GM21717 (cell line): ENCODE results near the gene TRIB2.

Experiments
- ATAC-seq: cut with Tn5 transposase; IDR thresholded peaks from one replicate; pipeline ENCODE4 v1.9.1; 2021; ENCODE audit warnings: mild to moderate bottlenecking, moderate library complexity; ENCODE audit not compliant: unreplicated experiment

TRIB2 gene

DNA sequence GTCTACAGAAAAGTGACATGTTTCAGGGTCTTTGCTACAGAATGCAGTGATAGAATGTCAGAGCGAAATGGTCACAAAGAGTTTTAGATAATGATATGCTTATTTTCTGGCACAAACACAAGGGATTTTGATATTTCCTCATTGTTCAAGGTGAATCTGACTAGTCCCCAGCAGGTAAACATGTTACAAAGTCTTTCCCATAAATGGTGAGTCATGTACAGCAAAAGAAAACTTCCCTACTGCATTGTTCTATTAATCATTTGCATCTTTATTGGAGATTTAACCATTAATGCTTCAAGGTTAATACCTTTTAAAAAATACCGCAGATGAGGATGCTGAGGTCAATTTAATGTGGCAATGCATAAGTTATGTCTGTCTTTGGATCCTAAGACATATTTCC is 19.1 kb upstream of the TRIB2 start:
- no peak for ATAC-seq

DNA sequence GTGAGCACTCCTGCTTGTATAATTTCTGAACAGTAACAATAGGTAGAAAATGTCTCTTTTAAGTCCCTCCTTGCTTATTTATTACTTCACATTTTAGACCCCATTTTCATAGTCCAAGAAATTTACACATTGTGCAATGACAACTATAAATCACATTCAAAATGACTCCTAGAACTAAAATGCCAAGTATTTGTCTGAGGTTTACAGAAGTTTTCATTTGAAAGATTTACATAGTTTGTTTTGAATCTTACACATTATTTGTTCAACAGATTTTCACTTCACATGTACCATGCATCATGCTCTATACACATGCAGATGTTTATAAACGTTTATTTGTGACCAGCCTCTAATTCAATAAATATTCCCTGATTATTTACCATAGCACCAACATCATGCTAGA is 15.7 kb upstream of the TRIB2 start:
- no peak for ATAC-seq

DNA sequence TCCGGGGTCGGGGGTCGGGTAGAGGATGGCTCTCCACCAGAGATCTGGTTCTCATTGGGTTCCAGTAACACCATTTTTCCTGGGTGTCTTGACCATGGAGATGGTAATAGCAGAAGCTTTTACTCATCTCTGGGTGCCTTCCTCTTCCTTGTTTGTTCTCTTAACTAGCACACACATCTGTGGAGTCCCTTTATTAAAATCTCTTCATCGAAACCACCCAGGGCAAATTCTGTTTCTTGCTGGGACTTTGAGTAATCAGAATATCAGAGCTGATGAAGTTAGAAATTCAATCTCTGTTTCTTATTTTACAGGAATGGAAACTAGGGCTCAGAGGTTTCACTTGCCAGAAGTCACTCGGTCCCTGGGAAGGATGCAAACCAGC is 15.0 kb upstream of the TRIB2 start:
- no peak for ATAC-seq

DNA sequence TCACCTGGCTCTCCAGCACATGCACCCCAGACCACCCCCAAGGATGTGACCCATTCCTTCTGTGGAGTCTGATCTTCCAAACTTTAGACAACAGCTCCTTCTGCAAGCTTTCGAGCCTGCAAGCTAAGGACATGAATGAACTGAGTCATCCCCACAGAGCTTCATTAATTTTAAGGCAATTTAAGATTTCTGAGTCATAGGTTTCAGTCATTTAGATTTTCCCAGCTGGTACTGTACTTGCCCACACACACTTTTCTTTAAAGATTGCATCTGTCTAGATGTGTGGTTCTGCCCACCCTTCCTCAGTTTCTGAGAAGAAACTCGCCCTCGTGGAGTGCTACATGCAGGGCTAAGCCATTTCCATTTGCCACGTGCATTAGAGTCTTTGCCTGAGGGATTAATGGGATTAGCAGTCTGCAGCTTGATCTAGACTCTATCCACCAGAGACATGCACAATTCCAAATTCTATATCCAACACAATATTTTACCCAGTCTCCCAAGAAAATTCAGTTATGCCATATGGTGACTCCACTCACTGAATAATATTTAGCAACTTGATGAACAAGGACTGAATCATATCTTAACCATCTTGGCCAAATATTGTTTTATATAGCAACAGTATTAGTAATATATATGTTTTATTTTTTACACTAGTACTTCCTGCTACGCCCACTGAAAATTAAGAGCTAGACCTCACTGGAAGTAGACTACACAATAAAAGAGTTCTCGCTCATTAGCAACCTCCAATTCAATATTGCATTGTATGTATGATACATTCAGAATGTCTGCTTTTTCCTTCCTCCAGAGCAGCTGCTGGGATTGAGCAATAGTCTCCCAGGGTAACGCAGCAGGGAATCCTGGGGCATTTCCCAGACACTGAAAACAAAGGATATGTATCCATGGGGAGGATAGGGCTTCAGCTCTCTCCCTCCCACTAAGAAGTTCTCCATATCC is 14.3 kb upstream of the TRIB2 start:
- no peak for ATAC-seq

DNA sequence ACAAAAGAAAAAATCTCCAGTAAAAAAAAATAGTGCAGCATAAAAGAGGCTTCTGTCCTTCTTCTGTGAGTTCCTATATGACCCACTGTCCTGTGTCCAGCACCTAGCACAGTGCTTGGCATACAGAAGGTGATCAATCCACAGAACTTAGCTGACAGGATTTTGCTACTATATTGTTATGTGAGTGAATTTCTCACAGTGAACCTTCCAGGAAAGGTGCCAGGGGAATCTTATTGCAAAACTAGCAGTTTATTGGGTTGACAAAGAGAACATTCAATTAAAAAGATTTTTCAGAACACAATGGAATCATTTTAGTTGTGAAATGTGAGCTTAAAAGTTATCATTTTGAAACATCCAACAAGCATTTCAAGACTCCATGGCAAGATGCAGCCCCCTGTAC is 12.4 kb upstream of the TRIB2 start:
- no peak for ATAC-seq

DNA sequence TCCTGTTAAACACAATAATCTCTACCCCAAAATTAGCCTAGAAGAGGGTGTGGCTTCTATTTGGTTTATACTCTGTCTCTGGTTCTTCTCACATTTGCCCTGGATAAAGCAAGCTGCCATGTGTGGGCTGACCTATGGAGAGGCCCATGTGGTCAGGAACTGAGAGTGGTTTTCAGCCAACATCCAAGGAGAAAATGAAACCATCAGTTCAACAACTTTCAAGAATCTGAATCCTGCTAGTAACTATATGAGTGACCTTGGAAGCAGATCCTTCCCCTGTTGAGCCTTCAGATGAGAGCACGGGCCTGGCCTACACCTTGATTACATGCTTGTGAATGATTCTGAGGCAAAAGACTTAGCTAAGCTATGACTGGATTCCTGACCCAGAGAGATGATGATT is 11.5 kb upstream of the TRIB2 start:
- ATAC-seq: no peak

DNA sequence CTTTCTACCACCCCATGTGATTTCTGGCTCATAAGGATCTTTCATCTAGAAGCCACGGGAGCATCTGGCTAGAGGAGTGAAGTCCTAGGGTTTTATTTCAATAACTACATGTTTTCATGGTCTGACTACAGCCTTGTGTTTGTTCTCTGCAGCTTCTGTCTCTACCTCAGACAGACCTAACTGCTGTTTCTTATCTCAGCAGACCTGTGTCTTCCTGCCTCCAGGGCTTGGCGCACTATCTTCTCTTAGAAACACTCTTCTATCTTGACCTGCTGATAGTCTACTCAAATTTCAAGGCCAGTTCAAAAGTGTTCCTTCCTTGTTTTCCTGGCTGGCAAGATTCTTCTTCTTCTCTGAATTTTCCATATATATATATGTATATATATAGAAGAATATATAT is 11.0 kb upstream of the TRIB2 start:
- no peak for ATAC-seq

DNA sequence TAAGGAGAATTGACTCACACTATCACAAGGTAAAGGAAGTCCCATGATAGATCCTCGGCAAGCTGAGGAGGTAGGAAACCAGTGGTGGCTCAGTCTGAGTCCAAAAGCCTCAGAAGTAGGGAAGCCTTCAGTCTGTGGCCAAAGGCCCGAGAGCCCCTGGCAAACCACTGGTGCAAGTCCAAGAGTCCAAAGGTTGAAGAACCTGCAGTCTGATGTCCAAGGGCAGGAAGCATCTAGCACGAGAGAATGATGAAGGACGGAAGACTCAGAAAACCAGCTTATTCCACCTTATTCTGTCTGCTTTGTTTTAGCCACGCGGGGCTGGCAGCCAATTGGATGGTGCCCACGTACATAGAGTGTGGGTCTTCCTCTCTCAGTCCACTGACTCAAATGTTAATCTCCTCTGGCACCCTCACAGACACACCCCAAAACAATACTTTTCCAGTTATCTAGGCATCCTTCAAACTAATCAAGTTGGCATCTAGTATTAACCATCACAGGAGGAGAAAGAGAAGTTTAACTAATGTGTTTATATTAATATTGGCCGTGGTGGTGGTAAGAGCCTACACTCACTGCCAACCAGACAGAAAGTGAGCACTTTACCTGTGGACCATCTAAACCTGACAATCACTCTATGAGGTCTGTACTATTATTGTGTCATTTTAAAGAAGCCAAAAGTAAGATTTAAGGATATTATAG is 8.1 kb upstream of the TRIB2 start:
- no peak for ATAC-seq

DNA sequence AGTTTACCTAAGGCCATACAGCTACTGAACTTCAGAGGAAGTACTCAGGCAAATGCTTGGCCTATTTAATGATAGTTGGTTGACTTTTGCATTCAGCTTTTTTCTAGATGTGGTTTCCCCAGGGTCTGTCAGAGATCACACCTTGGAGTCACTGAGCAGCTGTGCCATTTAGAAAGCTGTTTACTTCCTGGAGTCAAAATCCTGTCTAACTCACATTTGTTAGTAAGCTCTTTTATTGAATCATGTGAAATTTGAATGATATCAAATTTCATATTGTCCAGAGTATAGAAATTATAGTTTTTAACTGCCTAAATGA is 7.6 kb upstream of the TRIB2 start:
- ATAC-seq: no peak

DNA sequence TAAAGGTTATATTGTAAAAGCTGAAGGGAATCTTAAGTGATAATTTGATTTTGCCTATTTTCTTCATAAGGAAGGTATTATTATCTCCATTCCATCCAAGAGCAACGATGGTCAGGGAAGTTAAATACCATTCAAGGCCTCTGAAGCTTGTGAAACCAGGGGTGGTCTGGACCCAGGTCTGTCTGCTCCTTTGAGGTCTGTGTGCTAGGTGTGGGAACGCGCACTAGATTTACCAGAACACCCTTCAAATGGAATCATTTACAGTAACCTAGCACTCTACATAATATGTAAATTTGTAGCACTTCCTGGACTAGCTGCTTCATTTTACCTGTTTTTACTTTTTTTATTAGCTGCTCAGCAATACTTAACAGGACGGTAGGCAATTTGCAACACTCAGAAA is 6.4 kb upstream of the TRIB2 start:
- no peak for ATAC-seq

DNA sequence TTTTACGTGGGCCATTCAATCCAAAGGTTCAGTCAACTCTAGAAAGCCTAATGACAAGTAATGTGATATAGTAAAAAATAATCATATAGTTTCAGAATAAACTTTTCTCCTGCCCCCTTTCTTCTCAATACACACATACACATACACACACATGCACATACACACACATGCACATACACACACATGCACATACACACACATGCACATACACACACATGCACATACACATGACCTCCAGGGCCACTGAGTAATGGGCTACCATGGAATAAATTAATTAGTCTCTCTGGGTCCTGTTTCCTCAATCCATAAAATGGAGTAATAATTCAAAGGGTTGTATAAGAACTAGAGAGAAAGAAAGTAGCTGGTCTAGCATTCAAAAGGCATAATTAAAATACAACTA is 5.4 kb upstream of the TRIB2 start:
- ATAC-seq: no peak

DNA sequence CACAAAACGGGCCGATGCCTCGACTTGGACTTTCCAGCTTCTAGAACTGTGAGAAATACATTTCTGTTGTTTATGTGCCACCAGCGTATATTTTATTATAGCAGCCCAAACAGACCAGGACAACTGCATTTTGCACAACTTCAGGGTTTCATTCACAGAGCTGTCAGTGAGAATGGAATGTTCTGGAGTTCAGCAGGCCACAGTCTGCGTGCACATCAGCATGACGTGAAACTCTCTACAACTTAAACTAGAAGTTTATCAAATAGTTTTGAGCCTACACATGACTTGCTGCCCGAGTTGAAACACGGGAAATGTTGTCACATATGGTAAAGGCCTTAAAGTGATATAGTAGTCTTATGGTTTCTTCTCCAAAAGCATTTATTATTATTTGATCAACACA is 3.9 kb upstream of the TRIB2 start:
- no peak for ATAC-seq

DNA sequence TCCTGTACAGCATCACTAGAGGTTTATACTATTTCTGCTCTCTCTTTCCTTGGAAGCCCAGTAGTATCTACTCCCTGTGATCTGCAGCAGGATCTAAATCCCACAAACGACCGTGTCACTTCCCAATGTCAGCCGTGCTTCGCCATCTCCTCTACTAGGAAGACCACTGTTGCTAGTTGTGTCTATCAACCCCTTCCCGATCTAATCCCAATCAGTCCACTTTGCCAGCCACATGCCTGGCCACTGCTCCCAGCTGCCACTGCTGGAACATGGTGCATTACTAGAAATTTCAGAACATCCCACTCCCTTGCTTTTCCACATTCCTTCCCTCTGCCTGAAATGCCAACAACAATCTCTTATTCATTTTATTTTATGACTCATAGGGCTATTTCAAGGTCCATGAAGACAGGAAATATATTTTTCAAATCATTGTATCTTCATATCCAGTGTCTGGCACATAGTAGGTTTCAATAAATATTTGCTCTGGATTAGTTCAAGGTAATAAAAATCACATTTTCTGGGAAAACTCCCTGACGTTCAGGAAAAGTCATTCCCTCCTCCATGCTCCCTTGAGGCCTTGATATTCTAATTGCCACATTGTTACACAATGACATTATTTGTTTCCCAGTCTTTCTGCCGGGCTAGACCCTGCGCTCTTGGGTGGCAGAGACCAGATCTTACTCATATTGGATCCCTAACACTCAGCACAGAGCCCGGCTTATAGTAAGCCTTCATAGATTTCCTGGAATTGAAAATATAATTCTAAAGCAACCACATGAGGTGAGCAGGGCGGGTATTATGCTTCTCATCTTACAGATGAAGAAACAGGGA is 2.1 kb upstream of the TRIB2 start:
- ATAC-seq: no peak

DNA sequence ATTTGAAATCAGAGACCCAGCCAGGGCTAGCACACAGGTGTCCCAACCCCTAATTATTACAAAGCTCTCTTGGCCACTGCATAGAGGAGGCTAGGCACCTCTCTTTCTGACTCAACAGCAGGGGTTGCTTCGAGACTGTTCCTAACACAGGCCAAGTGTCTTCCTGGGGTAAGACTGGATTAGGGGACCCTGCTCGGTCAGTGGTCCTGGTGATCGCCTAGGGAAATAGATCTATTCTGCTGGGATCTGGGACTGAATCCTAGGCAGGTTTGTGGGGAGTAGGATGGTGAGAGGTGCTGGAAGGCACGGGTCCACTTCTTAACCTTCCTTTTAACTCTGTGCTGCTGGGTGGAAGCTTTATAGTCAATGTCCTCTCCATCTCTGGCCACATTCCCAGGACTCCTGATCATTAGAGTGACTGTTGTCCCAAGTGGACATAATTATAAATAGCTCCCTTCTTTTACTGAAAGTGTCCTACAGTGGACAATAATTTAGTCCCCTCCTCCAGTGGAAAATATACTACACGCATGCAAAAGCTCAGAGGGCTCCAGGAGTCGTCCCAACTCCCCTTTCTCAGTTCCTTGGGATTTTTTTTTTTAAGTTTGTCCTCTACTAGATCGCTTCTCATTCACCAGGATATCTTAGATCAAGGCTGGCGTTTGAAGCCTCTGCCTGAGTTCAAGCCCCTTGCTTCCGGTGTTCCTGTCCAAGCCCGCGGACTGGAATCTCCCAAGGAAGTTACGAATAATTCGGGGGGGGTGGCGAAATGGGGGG is 1.3 kb upstream of the TRIB2 start:
- no peak for ATAC-seq

DNA sequence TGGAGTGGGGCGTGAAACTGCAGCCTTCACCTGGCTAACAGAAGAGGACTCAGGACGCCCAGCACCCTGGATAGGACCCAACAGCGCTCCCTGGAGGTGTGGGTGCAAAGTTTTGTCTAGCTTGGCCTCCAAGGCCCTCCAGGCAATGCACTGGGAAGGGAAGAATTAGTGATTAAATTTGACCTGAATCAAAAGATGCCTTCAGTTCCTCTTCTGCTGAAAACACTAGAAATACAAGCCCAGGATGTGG is 779 bp upstream of the TRIB2 start:
- ATAC-seq: peak; percentile 37

DNA sequence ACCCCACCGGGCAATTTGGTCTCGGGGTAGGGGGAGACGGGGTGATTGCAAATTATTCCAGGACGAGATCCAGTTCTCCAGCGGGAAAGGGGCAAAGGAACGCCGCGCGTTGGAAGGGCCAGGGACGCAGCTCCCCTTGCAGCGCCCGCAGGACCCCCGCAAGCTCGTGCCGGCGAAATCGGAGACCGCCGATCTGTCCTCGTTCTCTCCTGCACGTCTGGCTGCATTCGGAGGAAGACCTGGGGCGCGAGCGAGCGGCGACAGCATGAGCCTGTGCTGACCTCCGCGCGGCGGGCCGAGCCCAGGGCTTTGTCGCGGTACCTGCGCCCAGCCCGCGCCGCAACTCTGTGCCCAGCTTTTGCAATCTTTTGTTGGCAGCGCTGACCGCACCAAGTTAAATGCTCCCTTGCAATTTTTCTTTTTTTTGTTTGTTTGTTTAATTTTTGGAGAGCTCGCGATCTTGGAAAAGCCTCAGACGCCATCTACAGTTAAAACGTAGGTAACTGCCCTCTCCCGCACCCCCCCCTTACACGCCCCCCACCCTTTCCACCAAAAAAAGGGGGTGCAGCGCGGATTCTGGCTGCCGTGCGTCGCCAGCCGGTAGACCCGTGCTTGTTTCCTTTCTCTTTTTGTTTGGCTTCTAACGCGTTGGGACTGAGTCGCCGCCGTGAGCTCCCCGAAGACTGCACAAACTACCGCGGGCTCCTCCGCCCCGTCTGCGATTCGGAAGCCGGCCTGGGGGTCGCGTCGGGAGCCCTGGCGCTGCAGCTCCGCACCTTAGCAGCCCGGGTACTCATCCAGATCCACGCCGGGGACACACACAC is 667 bp downstream of the TRIB2 start:
- ATAC-seq: peak; percentile 23

DNA sequence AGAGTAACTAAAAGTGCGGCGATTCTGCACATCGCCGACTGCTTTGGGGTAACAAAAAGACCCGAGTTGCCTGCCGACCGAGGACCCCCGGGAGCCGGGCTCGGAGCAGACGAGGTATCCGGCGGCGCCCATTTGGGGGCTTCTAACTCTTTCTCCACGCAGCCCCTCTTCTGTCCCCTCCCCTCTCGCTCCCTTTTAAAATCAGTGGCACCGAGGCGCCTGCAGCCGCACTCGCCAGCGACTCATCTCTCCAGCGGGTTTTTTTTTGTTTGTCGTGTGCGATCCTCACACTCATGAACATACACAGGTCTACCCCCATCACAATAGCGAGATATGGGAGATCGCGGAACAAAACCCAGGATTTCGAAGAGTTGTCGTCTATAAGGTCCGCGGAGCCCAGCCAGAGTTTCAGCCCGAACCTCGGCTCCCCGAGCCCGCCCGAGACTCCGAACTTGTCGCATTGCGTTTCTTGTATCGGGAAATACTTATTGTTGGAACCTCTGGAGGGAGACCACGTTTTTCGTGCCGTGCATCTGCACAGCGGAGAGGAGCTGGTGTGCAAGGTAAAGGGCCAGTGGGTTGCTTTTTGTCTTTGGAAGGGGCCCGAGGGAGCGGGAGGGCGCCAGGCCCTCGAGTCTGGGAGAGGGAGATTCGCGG is 1.4 kb downstream of the TRIB2 start:
- no peak for ATAC-seq

DNA sequence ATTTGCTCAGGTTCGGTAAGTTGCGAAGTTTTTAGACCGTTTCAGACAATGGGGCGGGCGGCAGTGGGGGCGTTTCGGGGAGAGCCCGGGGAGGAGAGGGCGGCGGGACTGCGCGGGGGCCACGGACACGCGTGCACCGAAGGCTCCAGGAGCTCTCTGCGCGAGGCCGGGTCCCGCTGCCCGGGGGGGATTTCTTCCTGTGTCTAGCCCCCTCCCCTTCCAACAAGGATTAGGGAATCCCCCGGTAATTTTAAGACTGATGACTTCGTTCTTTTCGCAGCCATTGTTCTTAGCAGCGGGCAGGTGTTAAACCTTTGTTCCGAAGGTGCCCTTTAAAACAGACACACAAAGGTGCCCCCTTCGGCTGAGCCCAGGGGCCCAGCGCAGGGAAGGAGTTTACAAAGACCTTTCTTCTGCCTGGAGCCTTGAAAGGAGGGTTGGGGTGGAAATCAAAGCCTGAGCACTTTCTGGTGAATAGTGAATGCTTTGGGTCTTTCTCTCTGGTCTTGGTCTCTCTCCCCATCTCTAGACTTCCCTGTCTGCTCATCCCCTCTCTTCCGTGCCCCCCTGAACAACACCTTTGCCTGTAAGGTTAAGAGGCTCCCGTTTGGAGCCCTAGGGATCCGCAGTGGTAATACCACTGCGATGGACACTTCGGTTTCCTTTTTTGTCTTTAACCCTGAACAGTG is 2.1 kb downstream of the TRIB2 start:
- ATAC-seq: no peak
